ENCODE data around the gene TRIP11.
A peak's percentile ranks its signal among the peaks of the same experiment; 100 is the strongest.

TRIP11 gene

GRCh38 chr14:92039719-92040430 is at the start of gene TRIP11:
TSS of gene TRIP11 (minus strand) at chr14:92040059. CDS start at chr14:92039685, 374 bp downstream.
- DNase-seq = peak; percentile 96

GRCh38 chr14:92088494-92088893 is 48.6 kb upstream of the TRIP11 start:
- no peak for DNase-seq

- DNase-seq = no peak
These were observed 34.7 kb upstream of the TRIP11 start for GRCh38 chr14:92074555-92074954.

- peak; percentile 7 for DNase-seq
These were observed 18.4 kb upstream of the TRIP11 start for GRCh38 chr14:92058006-92058917.

GRCh38 chr14:92049781-92050180 is 9.9 kb upstream of the TRIP11 start:
- DNase-seq = no peak

- DNase-seq = peak; percentile 10
These were observed 9.4 kb upstream of the TRIP11 start for GRCh38 chr14:92049221-92049620.

GRCh38 chr14:92045904-92046303 is 6.0 kb upstream of the TRIP11 start:
- DNase-seq = peak; percentile 10

GRCh38 chr14:92041766-92042165 is 1.9 kb upstream of the TRIP11 start:
- DNase-seq = peak; percentile 16

- DNase-seq = peak; percentile 14
These were observed 1.3 kb upstream of the TRIP11 start for GRCh38 chr14:92041203-92041602.

- DNase-seq = peak; percentile 27
These were observed 682 bp upstream of the TRIP11 start for GRCh38 chr14:92040431-92041051.

- DNase-seq = peak; percentile 33
These were observed 668 bp downstream of the TRIP11 start for GRCh38 chr14:92039063-92039718.

- no peak for DNase-seq
These were observed 1.9 kb downstream of the TRIP11 start for GRCh38 chr14:92037989-92038388.

GRCh38 chr14:92035890-92036289 is 4.0 kb downstream of the TRIP11 start:
- no peak for DNase-seq

- no peak for DNase-seq
These were observed 5.8 kb downstream of the TRIP11 start for GRCh38 chr14:92033906-92034687.

- DNase-seq = no peak
These were observed 6.4 kb downstream of the TRIP11 start for GRCh38 chr14:92033433-92033832.

- DNase-seq = peak; percentile 44
These were observed 13.2 kb downstream of the TRIP11 start for GRCh38 chr14:92026548-92027190.

- no peak for DNase-seq
These were observed 17.8 kb downstream of the TRIP11 start for GRCh38 chr14:92022036-92022435.

GRCh38 chr14:92021523-92021922 is 18.3 kb downstream of the TRIP11 start:
- DNase-seq = no peak

GRCh38 chr14:92014040-92014439 is 25.8 kb downstream of the TRIP11 start:
- DNase-seq = no peak

GRCh38 chr14:92012121-92012748 is 27.6 kb downstream of the TRIP11 start:
- no peak for DNase-seq

- DNase-seq = no peak
These were observed 29.2 kb downstream of the TRIP11 start for GRCh38 chr14:92010644-92011043.

All from stimulated activated CD8-positive, alpha-beta memory T cell treated with anti-CD3 and anti-CD28 coated beads, Interleukin-4, amount 100 ng/mL, for 48 hours (primary cell).